Hematopoietic multipotent progenitor cell treated with erythropoietin and hydrocortisone succinate and interleukin-3 and kit ligand, for 6 days (in vitro differentiated cells): ENCODE measurements around the gene GTF2H2C.
"Not testable (repeated sequence)": the region's sequence is repeated elsewhere in the genome, so short reads cannot be mapped to it uniquely, and the experiment has no call there.

Source experiments
- DNase-seq: peaks from one replicate; pipeline ENCODE4 v3.0.0-alpha.2; 2015

GTF2H2C gene

DNA sequence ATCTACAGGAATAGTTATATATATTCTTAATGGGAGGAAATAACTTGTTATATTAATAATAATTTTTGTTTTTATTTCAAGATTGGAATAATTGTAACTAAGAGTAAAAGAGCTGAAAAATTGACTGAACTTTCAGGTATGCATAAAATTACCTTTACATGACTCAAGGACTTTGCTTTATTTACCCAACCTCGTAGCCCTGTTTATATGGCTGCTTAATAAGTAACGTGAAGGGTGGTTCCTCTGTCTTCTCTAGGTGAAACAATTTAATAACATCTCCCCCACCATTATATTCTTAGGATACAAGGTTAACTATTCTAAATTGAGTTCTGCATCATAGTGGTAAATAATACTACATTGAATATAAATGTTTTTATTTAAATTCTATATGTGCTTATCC, 8.1 kb downstream of the GTF2H2C start:
- DNase-seq = not testable (repeated sequence)

DNA sequence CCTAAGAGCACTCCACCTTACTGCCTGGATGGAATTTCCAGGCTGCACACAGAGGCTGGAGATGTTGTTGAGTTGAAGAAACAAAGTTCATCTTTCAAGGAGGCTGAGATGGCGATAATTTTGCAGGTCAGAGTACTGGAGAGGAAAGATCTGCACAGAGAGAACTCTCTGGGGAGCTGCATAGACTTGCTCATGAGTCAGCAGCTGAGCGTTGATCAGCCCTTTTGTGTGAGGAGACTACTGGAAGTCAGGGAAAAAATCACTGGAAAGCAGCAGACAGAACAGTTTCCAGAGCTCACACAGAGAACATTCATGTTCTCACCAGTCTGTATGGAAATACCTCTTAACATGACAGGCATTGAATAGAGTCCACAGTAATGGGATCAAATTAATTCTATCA, 23.4 kb downstream of the GTF2H2C start:
- not testable (repeated sequence) for DNase-seq

DNA sequence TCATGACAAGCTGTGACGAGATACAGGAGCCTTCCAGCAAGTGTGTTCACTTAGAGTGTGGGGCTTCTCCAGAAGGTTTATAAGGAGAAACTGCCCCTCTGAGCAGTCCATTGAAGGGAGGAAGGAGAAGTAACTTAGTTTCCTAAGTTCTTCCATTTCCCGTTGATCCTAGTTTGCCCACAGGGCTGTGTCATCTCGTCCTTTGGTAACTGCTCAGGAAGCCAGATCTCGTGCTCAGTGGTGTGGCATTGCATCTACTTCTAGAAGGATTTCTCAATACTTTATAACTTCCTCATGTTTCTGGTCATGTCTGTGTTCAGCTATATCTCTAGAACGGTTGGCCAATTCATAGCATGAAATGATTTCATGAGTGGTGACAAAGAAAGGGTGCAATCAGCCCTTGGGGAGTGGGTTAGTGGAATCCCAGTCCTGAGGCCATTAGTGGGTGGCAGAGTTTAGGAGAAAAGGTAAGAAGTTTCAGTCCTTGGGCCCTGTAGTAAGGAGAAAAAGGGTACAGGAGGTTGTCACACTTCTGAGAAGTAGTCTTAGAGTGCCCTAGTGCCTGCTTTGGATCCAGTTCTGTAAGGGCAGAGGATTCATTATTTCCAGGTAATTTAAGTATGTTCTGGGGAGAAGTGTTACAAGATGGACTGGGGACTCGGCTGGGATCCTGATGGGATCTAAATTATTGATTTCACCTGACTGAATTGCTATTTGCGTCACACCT, 36.3 kb downstream of the GTF2H2C start:
- DNase-seq = not testable (repeated sequence)

DNA sequence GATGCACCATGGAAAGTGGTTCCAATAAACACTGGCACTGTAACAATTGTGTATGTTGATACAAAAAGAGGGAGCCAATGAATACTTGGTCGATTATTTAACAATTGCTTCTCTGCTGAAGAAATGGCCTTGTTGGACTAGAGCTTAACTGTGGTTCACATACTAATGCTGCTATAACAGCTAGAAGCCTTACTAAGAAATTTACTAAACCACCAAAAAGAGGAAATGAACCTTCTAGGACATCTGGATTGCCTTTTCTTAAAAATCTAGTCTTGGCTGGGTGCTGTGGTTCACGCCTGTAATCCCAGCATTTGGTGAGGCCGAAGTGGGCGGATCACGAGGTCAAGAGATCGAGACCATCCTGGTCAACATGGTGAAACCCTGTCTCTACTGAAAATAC, 42.0 kb downstream of the GTF2H2C start:
- DNase-seq = not testable (repeated sequence)

DNA sequence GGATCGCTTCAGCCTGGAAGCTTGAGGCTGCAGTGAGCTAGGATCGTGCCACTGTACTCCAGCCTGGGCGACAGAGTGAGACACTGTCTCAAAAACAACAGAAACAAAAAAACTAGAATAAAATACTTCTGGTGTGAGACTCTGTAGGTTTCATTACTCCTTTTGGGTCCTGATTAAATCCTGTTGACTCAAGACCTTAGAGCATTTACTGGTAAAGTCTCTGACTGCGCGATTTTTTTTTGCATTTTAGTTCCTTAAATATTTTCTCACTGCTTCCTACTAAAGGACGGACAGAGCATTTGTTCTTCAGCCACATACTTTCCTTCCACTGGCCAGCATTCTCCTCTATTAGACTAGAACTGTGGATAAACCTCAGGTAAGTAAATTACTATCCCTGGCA, 46.8 kb downstream of the GTF2H2C start:
- not testable (repeated sequence) for DNase-seq

DNA sequence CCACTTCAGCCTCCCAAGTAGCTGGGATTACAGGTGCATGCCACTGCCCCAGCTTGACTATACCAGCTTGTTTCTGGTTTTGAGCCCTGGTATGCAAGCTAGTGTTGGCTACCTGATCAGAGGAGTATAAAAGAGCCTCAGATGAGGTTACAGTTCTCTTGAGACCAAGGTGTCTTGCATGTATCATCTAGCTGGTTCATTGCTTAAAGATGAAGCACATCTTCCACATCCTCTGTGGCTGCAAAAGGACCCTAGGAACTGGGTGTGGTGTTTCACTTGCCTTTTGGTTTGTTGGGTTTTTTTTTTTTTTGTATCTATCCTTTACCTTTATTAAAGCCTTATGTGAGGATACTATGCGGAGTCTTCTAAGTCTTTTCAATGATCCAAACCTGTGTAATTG, 47.8 kb downstream of the GTF2H2C start:
- DNase-seq = not testable (repeated sequence)

DNA sequence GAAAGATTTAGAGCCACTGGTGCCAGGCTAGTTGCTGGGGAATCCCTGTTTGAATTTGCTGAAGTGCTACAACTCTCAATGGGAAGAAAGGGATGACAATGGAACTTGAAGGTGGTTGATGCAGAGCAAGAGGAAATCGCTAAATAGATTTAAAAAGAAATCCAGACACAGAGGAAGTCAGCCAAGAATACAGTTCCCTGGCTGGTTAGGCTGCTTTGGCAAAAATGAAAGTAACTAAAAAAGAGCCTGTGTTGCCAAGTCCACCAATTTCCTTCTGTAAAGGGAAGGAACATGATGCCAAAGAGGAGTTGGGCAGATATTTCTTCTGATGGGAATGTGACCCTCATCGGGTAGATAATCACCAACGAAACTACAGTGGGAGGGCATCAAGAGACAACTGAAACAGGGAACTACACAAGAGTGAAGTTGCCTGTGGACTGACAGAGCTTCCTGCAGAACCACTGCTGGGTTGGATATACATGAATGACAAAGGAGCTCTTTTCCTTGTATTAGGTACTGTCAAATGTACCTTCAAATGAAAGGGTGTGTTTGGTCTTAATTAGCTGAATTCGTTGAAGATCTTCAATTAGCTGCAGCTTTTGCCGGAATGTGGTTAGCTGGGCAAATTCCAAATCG, 49.0 kb downstream of the GTF2H2C start:
- not testable (repeated sequence) for DNase-seq

DNA sequence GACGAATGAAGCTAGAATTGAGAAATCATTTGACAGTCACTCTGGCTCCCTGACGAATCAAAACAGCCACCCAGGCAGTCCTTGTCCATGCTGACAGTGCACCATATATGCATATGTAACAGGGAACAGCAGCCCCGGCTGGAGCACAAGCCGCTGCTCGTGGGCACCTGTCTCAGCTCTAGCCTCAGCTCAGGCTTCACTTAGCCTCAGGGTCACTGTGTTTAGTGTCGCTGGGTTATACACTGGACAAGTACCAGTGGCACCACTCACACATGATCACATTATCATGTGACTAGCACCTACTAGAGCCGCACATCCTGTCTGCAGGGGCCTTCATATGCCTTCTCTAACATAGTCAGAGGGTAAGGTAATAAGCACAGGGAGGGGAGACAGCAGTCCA, 54.9 kb downstream of the GTF2H2C start:
- DNase-seq = not testable (repeated sequence)

DNA sequence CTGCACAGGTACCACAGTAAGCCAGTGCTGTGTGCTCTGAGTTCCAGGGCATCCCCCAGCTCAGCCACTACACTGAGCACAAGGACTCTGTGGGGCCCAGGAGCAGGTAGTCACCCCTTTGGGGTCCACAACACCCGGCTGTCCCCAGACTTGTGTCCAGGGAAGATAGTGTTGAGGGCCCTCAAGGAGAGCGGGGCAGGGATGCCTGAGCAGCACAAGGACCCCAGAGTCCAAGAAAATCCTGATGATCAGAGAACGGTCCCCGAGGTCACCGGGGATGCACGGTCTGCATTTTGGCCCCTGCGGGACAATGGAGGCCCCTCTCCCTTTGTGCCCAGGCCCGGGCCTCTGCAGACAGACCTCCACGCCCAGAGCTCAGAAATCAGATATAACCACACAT, 71.9 kb downstream of the GTF2H2C start:
- not testable (repeated sequence) for DNase-seq
